Stimulated activated CD8-positive, alpha-beta memory T cell treated with anti-CD3 and anti-CD28 coated beads, Interleukin-15, amount 100 ng/mL, for 4 hours (primary cell): ENCODE results near the gene SMIM35.
"Not testable (repeated sequence)": the region's sequence is repeated elsewhere in the genome, so short reads cannot be mapped to it uniquely, and the experiment has no call there.

Experiments
- DNase-seq, 2 donors: peaks; one replicate each; pipeline ENCODE4 v3.0.0-alpha.2; 2020; ENCODE audit warnings: low read depth in 2 of 2

SMIM35 gene

GRCh38 chr11:118081241-118081958 lies 5.4 kb downstream of the SMIM35 start:
- DNase-seq, result no peak

DNA sequence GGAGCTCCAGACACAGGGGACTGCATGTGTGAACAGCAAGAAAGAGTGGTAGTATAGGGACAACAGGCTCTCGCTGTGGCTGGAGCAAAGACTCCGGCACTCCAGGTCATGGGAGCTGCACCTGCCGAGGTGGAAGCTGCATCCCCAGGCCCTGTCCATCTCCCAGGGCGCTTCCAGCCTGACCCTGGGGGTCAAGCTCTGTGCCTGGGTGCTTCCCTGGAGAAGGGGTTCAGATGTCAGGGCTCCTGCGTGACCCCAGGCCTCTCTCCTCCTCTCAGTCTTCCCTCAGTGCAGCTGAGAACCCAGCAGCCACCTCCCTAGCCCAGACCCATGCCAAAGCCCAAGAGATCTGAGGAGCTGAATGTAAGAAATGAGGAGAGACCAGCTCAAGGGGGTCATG lies 6.5 kb downstream of the SMIM35 start:
- DNase-seq, result no peak

DNA sequence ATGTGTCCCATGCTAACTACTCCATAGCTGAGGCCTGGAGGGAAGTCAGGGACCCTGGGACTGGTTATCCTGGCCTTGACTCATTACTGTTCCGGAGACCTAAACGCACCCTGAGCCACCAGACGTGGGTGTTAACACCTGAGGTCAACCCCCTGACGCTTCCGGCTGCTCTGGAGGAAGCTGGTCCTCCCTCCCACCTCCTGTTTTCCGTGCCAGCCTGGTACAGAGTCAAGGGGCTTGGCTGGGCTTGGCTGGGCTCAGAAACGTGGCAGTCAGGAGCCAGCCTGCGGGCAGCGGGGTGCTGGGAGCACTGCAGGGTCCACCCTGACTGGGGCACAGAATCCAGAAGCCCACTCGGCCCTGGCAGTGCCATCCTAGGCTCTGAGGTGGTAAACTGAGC lies 7.3 kb downstream of the SMIM35 start:
- DNase-seq, result no peak

DNA sequence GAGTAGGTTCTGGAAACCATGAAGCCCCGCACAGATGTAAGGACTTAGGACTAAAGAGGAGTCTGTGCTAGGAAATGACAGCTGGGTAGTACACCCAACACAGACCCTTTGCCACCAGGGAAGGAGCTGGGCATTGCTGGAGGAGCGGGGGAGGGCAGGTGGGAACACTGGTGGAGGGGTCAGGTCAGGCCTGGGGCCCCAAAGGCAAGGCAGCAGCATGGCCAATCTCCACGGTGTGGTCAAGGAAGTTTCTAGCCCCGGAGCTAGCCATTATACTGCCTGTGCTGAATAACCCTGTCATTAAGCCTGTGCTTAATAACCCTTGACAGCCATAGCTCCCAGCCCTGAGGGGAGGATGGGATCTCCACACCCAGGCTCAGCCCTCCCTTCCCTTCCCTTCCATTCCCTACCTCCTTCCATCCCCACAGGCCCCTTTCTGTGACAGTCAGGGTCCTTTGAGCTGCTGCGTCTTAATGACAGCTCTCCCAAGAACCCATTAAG lies 7.8 kb downstream of the SMIM35 start:
- DNase-seq, result no peak

GRCh38 chr11:118076754-118077281 lies 9.9 kb downstream of the SMIM35 start, which contains the start of gene TMPRSS4:
Gene TMPRSS4 (plus strand): TSS chr11:118077078. CDS start chr11:118077303, 225 bp downstream.
- no peak for DNase-seq

DNA sequence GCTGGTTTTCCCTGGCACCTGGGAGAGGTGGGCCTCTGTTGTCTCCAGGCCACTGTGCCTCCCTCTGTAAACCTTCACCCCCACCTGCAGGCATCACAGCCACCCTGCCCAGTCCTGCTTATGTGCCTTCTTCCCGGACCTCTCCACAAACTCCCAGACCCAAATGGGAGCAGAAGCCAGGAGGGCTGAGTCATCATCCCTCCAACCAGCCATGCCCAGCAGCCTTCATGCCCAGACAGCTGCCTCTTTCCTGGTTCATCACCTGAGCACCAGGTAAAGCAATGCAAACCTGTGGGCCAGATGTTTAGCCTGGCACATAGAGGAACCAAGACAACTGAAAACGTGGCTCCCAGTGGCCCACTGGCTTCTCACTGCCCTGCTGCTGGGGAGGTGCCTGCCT lies 12.0 kb downstream of the SMIM35 start:
- no peak for DNase-seq

DNA sequence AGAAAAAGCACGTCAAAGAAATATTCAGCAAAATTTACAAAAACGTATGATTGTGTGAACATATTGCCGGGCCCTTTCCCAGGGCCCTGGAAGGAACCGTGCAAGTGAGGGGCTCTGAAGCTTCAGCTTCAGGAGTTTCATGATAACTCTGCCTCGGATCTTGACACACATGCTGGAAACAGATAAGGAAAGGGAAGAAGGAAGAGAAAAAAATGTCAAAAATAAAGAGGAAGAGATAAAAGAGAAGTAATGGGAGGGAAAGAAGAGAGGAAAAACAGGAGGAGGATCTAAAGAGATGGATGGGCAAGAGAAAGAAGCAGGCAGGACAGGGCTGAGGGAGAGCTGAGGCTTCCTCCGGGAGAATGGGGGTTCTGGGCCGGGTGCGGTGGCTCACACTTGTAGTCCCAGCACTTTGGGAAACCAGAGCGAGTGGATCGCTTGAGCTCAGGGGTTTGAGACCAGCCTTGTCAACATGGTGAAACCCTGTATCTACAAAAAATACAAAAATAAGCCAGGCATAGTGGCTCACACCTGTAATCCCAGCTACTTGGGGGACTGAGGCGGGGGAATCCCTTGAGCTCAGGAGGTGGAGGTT lies 12.6 kb downstream of the SMIM35 start:
- DNase-seq, result no peak

- no peak for DNase-seq
Measured at GRCh38 chr11:118073554-118073953, 13.2 kb downstream of the SMIM35 start.

DNA sequence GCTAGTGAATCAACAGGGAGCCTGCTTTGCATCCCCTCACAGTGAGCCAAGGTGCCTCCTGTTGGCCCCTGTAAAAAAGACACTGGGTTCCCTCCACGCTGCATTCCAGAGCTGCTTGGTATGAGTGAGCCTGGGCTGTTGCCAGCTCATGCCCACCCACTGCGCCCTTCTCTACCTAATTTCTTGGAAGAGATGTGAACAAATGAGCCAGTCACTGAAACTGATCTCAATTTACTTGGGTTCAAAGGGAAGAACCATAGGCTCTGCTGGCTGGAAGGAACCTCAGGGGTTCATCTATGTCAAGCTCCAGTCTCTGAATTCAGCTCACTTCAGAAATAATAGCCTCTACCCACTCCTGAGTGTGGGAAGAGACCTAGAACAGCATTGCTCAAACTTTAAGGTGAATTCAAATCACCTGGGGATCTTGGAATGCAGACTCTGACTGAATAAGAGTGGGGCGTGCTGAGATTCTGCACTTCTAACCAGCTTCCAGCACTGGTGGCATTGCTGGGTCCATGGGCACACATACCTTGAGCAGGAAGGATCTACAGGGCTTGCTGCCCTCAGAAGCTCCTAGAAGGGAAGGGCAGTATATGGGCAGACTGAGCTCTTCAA lies 15.2 kb downstream of the SMIM35 start:
- no peak for DNase-seq

- no peak for DNase-seq
Measured at GRCh38 chr11:118068945-118069612, 17.7 kb downstream of the SMIM35 start.

DNA sequence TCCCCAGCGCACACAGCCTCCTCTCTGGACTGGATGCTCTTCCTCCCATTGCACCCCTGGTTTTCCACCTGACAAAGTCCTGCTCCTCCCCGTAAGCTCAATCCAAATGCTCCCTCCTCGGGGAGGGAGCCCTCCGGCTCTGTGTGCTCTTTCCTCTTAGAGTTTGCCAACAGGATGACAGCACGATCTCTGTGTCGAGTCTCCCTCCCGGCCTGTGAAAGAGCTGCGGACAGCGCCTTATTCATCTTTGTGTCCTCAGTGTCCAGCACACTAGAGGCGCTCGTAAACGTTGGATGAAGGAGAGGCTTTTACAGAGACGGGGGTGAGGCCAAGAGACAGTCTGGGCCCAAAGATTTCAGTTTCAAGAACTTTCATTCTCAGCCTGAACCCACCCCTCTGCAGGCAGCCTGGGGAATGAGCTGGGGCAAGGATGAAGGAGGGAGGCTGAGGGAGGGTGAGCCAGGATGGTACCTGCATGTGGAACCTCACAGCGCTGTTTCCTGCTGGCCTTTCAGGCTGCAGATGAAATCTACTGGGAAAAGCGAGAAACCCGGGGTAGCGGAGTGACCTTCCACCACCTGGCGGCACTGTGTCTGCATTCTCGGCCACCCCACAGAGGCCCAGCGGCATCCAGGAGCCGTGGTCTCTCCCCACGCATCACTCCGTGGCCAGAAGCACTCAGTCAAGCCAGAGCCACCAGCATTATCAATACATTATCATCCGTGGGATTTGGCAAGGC lies 18.4 kb downstream of the SMIM35 start:
- DNase-seq, result no peak

DNA sequence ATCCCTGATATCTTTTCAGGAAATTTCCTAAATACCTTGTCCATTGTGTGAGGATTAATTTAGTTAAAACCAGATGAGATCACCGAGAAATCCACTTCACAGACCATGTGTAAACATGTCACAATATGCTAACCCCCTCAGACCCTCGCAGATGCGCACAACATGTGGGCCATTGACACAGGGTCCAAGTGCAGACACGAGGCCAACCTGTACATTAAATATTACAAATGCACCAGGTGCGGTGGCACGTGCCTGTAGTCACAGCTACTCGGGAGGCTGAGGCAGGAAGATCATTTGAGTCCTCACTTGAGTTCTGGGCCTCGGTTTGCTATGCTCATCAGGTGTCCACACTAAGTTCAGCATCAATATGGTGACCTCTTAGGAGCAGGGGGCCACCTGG lies 19.8 kb downstream of the SMIM35 start:
- no peak for DNase-seq

- no peak for DNase-seq
Measured at GRCh38 chr11:118065384-118065783, 21.4 kb downstream of the SMIM35 start.

DNA sequence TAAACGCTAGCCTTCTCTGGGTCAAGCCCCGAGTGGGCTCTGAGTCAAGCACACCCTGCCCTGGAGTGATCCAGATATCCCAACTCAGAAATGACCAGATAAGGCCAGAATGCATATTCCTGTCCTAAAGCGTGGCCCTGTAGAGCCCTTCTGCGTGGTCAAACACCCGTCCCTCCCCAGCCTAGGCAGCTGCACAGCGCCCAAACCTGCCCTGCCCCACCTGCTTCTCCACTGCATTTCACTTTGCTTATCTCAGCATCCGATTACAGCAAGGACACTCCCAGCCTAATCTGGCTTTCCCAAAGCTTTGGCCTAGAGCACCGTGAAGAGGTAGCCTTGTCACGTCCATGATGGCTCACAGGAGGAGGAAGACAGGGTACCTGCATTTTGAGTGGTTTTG lies 21.8 kb downstream of the SMIM35 start:
- no peak for DNase-seq

DNA sequence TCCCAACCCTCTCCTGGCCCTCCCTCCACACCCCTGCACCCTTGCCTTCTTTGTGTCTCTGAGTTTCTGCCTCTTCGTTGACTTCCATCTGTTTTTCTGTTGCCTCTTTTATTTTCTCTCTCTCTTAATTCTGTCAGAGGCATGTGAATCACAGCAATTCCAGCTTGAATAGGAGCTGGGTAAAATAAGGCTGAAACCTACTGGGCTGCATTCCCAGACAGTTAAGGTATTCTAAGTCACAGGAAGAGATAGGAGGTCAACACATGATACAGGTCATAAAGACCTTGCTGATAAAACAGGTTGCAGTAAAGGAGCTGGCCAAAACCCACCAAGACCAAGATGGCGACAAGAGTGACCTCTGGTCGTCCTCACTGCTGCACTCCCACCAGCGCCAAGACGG lies 24.1 kb downstream of the SMIM35 start:
- DNase-seq, result not testable (repeated sequence)

GRCh38 chr11:118062181-118062580 lies 24.6 kb downstream of the SMIM35 start:
- DNase-seq, result not testable (repeated sequence)

GRCh38 chr11:118061586-118062125 lies 25.1 kb downstream of the SMIM35 start:
- DNase-seq, result no peak

- no peak for DNase-seq
Measured at GRCh38 chr11:118060869-118061268, 25.9 kb downstream of the SMIM35 start.

- no peak for DNase-seq
Measured at GRCh38 chr11:118060081-118060661, 26.6 kb downstream of the SMIM35 start.

DNA sequence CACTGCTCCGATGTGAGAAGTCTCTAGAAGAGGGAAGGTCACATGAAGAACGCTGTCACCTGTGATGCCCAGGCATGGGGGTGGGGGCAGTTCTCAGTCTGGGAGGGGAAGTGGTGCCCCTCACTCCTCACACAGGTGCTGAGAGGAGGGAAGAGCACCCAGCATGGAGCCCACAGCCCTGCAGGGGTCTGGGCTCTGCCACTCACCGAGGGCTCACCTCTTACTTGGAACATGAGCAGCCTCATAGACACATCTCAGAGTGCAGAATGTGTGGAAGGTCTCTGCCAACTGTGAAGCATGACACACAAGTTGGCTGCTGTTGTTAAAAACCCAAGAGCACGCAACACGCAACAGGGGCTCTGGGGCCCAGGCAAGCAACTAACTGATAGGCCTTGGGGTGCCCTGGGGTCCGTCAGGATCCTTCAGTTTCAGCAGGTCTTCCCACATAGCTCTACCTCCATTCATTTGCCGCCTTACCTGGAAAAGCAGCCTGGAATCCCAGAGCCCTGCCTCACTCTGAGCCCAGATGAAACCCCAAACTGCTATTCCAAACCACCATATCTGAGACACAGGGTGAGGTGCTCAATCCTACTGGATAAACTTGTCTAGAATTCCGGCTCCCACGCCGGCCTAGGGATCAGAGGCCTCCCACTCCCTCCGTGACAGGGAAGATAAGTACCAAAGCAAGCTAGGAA lies 27.4 kb downstream of the SMIM35 start:
- DNase-seq, result no peak
